ENCODE results near the gene FOS.

GRCh38 chr14:75298187-75298965 is 19.7 kb downstream of the FOS start:
- TF ChIP-seq, protein P1, sequence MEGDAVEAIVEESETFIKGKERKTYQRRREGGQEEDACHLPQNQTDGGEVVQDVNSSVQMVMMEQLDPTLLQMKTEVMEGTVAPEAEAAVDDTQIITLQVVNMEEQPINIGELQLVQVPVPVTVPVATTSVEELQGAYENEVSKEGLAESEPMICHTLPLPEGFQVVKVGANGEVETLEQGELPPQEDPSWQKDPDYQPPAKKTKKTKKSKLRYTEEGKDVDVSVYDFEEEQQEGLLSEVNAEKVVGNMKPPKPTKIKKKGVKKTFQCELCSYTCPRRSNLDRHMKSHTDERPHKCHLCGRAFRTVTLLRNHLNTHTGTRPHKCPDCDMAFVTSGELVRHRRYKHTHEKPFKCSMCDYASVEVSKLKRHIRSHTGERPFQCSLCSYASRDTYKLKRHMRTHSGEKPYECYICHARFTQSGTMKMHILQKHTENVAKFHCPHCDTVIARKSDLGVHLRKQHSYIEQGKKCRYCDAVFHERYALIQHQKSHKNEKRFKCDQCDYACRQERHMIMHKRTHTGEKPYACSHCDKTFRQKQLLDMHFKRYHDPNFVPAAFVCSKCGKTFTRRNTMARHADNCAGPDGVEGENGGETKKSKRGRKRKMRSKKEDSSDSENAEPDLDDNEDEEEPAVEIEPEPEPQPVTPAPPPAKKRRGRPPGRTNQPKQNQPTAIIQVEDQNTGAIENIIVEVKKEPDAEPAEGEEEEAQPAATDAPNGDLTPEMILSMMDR (IDR thresholded peaks at IDR 0.05) = no peak
- TF ChIP-seq EZH2 (IDR thresholded peaks at IDR 0.05; ENCODE audit: borderline replicate concordance, insufficient read depth, low read depth, low read length, poor library complexity, severe bottlenecking) = no peak
